HG02981 (cell line): ENCODE measurements around the gene RAB7A.
A peak's percentile ranks its signal among the peaks of the same experiment; 100 is the strongest.
"Not testable (repeated sequence)": the region's sequence is repeated elsewhere in the genome, so short reads cannot be mapped to it uniquely, and the experiment has no call there.

Experiments used
- ATAC-seq: cut with Tn5 transposase; IDR thresholded peaks from one replicate; pipeline ENCODE4 v1.9.1; 2021; ENCODE audit warnings: mild to moderate bottlenecking, moderate library complexity; ENCODE audit not compliant: unreplicated experiment

RAB7A gene

GRCh38 chr3:128710816-128711433, 15.1 kb upstream of the RAB7A start:
- ATAC-seq: no peak

GRCh38 chr3:128712848-128713247, 13.1 kb upstream of the RAB7A start:
- ATAC-seq: no peak

GRCh38 chr3:128714887-128715491, 11.0 kb upstream of the RAB7A start:
- no peak for ATAC-seq

- ATAC-seq: not testable (repeated sequence)
Observed at GRCh38 chr3:128718892-128719291, 7.1 kb upstream of the RAB7A start.

GRCh38 chr3:128720891-128721290, 5.1 kb upstream of the RAB7A start:
- no peak for ATAC-seq

GRCh38 chr3:128723477-128723876, 2.5 kb upstream of the RAB7A start:
- no peak for ATAC-seq

GRCh38 chr3:128725547-128726022, 398 bp upstream of the RAB7A start:
- ATAC-seq: peak; percentile 12

GRCh38 chr3:128727059-128727458, 1.1 kb downstream of the RAB7A start:
- ATAC-seq: no peak

GRCh38 chr3:128727485-128727884, 1.5 kb downstream of the RAB7A start:
- ATAC-seq: no peak

- no peak for ATAC-seq
Observed at GRCh38 chr3:128727996-128728395, 2.0 kb downstream of the RAB7A start.

GRCh38 chr3:128728521-128728920, 2.5 kb downstream of the RAB7A start:
- not testable (repeated sequence) for ATAC-seq

- no peak for ATAC-seq
Observed at GRCh38 chr3:128730471-128730870, 4.5 kb downstream of the RAB7A start.

- ATAC-seq: peak; percentile 72
Observed at GRCh38 chr3:128734523-128735189, 8.7 kb downstream of the RAB7A start.

GRCh38 chr3:128735287-128735686, 9.3 kb downstream of the RAB7A start:
- ATAC-seq: no peak

- no peak for ATAC-seq
Observed at GRCh38 chr3:128735884-128736283, 9.9 kb downstream of the RAB7A start.

- no peak for ATAC-seq
Observed at GRCh38 chr3:128736601-128737000, 10.6 kb downstream of the RAB7A start.

- ATAC-seq: no peak
Observed at GRCh38 chr3:128740621-128741020, 14.6 kb downstream of the RAB7A start.

GRCh38 chr3:128742821-128743594, 17.0 kb downstream of the RAB7A start:
- no peak for ATAC-seq

- ATAC-seq: no peak
Observed at GRCh38 chr3:128745742-128746141, 19.8 kb downstream of the RAB7A start.

GRCh38 chr3:128746881-128747280, 20.9 kb downstream of the RAB7A start:
- ATAC-seq: no peak

- no peak for ATAC-seq
Observed at GRCh38 chr3:128748557-128748956, 22.6 kb downstream of the RAB7A start.
